HG03558 (cell line): ENCODE results near the gene TUBA8.
"Not testable (repeated sequence)": the region's sequence is repeated elsewhere in the genome, so short reads cannot be mapped to it uniquely, and the experiment has no call there.

Source experiments
- ATAC-seq: cut with Tn5 transposase; IDR thresholded peaks from one replicate; pipeline ENCODE4 v1.9.1; 2021; ENCODE audit warnings: moderate number of reproducible peaks; ENCODE audit not compliant: unreplicated experiment; ENCODE audit errors: extremely low read depth

TUBA8 gene

DNA sequence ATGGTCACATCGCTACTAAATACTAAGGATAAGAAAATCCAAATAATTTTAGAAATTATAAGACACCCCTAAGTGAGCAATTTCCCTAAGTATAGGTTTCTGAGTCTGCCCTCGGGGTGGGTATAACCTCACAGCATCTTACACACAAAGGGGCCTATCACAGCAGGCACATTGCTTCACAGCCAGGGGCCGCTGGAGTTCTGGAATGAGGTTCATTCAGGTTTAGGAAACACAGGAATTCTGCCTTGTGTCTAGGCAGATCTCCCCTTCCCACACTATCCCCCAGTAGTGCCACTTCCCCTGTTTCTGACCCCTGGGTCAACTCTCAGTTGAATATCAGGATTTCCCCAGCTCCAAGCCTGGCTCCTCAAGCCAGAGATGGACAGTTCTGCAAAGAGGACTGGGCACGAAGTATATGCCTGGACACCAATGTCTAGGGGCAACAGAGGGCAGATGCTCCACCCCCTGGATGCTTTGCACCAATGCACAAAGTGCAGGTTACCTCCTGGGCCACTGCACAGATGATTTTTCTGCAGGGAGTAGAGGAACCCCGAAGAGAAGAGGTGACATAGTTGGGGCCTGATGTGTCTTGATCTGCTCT is 11.4 kb downstream of the TUBA8 start:
- ATAC-seq = no peak

DNA sequence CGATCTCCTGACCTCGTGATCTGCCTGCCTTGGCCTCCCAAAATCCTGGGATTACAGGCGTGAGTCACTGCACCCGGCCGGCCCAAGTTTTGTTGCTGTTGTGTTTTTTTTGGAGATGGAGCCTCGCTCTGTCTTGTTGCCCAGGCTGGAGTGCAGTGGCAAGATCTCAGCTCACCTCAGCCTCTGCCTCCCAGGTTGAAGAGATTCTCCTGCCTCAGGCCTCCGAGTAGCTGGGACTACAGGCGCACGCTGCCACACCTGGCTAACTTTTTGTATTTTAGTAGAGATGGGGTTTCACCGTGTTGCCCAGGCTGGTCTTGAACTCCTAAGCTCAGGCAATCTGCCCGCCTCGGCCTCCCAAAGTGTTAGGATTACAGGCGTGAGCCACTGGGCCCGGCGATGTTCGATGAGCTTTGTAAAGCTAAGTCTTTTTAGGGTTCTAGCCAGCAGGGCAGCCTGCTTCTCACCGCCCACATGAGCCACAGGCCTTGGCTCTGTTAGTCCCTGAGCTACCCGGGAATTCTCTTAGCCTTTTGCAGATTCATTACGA is 12.9 kb downstream of the TUBA8 start:
- ATAC-seq = not testable (repeated sequence)

DNA sequence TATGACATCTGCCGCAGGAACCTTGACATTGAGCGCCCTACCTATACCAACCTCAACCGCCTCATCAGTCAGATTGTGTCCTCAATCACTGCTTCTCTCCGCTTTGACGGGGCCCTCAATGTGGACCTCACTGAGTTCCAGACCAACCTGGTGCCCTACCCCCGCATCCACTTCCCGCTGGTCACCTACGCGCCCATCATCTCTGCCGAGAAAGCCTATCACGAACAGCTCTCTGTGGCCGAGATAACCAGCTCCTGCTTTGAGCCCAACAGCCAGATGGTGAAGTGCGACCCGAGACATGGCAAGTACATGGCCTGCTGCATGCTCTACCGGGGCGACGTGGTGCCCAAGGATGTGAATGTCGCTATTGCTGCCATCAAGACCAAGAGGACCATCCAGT is 16.0 kb downstream of the TUBA8 start:
- no peak for ATAC-seq

DNA sequence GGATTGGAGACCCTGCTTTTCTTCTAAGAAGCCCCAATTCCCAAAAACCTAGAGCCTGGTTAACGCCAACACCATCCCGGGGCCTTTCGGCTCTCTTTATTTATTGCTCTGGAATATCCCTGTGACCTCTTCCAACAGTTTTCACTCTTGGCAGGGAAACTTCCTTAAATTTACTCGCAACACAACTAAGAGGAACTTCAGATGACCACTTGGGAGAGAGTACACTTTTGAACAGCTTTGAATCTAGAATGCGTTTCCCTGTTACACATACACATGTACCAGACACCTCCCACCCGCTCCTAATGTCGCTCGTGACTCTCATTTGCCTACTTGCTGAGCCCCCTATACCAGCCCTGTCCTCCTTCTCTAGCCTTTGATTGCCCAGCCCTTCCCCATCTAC is 19.4 kb downstream of the TUBA8 start:
- ATAC-seq = no peak

DNA sequence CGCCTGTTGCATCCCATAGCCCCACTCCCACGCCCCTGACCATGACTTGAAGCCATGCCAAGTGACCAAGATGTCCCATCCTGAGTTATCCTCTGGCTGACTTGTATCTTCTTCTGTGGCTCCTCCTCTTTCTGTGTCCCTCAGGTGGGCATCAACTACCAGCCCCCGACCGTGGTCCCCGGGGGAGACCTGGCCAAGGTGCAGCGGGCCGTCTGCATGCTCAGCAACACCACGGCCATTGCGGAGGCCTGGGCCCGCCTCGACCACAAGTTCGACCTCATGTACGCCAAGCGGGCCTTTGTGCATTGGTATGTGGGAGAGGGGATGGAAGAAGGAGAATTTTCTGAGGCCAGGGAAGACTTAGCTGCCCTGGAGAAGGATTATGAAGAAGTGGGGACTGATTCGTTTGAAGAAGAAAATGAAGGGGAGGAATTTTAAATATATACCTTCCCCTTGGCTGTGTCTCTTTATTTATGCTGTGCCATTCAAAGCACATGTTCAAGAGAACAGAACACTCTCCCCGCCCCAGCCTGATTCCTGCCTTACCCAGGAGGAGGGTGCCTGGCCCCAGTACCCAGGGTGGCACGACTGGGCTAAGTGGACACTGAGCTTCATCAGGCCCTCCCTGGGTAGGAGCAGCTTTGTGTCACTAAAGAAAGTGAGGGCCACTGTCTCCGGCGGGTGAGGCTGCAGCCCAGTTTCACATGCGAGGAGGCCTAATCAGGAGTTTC is 20.3 kb downstream of the TUBA8 start:
- ATAC-seq = no peak

DNA sequence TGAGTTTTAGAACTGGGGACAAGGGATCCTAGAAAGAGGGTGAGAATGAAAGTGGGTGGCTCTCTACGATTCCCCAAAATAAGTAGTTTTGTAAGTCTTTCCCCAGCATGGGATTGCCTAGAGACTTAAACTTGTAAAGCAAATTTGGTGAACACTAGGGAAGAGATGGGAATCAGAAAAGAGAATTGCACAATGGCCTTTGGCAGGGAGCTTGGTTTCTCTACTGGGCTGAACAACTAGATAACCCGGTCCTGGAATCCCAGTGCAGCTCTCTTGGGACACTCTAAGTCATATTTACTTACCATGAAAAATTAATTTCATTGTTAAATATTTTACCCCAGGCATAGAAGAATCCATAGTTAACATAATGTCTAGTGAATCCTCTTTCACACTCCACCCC is 22.8 kb downstream of the TUBA8 start:
- ATAC-seq = no peak

DNA sequence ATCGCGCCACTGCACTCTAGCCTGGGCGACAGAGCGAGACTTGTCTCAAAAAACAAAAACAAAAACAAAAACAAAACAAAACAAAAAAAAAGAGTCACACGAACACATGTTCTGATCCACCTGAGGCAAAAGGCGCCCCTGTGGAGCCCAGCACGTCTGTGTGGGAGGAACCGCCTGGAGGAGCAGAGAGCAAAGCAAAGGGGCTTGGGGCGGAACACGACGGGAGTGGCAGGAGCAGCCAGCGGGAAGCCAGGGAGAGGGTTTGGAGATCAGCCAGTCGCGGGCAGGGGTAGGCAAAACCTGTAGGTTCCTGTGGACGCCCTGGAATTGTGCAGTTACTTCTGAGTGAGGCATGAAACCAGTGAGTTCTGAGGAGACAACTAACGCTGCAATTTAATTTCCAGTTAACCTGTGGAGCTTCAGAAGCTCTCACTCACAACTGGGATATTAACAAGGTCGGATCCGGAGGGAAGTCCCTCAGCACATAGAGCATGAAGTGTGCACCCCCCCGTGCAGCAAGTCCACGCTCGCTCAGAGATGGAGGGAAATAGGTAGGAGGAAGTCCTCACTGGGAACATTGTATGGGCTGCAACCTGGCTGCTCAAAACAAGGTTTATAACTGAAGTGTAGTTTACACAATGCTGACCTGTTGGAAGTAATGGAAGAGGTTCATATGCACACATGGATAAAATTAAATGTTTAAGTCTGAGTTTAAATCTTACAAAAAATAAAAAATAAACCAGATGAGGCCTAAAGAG is 26.1 kb downstream of the TUBA8 start:
- ATAC-seq = no peak

DNA sequence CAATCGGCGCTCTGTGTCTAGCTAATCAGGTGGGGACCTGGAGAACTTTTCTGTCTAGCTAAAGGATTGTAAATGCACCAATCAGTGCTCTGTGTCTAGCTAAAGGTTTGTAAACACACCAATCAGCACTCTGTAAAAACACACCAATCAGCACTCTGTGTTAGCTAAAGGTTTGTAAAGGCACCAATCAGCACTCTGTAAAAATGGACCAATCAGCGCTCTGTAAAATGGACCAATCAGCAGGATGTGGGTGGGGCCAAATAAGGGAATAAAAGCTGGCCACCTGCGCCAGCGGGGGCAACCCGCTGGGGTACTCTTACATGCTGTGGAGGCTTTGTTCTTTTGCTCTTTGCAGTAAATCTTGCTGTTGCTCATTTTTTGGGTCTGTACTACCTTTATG is 30.4 kb downstream of the TUBA8 start:
- not testable (repeated sequence) for ATAC-seq

DNA sequence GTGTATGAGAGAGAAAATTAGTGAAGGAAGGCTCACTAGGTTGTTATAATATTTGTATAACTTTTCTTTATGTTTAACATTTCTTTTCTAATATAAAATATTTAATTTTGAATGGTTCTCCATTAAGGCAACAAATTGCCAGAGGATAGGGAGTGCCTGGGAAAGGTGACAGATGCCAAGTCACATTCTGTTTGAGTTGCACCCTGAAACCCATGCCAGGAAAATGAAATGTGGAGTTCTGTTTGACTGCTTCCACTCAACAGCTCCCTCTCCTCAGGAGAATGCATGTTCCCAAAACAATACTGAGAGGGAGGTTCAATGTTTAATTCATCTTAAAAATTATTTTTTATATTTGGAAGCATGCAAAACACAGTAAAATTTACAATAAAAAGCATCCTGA is 33.5 kb downstream of the TUBA8 start:
- ATAC-seq = no peak

DNA sequence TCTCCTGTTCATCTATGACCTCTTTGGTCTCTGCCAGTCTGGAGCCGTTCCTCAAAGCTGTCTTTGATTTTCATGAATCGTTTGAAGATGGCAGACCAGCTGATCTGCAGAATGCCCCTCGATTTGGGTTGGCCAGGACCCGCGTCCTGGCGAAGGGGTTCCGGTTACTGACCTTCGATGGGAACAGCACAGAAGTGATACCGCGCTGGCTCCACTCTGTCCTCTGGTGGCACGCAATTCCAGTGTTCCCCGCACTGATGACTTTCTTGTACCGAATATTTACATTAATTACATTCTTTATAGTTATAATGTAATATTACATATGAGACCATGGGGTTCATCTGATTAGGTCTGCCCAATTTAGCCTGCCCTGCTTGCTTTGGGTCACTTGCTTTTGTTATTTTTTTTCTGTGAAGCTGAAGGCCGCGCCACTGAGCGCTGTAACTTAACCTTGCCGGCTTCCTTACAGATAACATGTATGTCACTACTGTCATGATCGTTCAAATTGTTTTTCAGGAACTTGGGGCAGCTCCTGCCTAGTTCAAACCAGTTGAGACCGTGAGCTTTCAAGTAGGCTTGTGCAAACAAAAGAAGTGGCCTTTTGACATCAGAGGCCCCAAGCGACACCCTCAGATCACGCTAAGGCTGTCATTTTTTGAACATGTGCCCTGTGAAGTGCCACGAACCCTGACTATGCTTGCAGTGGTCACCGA is 35.2 kb downstream of the TUBA8 start:
- ATAC-seq = no peak

DNA sequence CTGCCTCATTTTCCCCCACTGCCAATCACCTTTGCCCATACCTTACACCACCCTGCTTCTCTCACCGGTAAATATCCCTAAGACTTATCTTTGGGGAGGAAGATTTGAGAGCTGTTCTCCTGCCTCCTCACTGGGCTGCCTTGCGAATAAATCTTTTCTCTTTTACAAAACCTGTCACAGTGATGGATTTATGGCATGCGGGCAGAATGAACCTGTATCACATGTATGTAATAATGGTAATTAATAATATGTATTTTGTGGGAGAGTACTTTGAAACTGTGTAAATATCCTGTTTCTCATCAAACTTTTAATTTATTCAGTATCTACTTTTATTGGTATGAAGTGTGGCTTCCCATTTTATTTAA is 35.8 kb downstream of the TUBA8 start:
- no peak for ATAC-seq

DNA sequence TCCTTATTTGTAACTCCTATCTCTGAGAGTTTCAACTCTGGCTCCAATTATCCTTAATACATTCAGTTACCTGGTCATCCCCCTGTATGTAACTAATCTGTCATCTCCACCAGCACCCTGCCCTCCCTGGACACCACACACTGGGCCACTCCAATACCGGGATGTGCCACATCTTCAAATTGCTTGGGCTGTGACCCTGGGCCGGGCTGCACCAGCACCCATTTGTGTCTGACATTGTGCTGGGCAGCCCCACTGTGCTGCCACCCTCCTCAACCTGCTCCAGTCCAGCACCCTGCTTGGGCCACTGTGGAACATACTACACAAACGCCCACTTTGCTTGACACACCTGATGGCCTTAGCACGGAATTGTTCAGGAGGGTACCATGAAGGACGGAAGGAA is 37.2 kb downstream of the TUBA8 start:
- no peak for ATAC-seq

DNA sequence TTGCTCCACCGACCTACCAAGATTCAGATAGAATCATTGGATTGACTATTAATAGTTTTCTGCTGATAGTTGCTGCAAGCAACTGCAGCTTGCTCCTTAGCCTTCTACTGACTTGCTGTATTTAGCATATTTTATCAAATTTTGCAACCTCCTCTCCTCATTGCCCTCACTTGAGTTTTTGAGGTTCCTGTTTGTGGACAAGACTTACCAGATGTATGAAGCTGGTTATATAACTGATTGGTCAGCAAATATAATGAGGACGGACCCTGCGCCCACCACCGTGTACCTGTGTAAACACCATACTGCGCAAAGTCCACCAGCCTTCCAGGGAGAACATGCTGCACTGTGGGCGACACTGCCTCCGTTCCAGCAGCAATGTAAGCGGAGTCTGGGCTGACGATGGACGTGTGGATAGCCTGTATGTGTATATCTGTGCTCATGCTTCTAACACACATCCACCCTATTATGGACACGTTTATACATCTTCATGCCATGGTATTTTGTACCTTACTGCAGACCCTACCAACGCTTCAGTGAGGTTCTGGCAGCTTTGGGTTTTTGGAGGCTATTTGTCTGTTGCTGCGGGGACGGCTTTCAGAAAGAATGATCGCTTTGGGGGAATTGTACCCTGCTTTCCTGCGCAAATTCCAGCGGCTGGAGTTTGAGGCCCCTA is 37.8 kb downstream of the TUBA8 start:
- no peak for ATAC-seq

DNA sequence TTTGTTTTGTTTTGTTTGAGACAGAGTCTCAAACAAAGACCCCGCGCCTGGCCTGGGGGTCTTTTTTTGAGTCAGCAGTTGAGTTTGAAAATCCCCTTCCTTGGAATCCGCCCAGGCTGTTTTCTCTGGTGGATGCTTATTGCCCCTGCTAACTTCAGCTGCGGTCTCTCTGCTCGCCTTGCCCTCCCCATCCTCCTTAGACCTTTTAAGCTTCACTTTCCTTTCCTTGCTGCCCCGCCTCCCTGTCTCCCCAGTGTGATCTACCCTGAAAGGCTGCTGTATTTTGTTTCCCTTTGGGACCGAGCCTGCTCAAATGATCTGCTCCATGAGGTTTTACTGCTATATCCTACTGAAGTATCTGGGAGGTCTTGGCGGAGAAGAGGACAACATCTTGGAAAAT is 41.9 kb downstream of the TUBA8 start:
- ATAC-seq = no peak

DNA sequence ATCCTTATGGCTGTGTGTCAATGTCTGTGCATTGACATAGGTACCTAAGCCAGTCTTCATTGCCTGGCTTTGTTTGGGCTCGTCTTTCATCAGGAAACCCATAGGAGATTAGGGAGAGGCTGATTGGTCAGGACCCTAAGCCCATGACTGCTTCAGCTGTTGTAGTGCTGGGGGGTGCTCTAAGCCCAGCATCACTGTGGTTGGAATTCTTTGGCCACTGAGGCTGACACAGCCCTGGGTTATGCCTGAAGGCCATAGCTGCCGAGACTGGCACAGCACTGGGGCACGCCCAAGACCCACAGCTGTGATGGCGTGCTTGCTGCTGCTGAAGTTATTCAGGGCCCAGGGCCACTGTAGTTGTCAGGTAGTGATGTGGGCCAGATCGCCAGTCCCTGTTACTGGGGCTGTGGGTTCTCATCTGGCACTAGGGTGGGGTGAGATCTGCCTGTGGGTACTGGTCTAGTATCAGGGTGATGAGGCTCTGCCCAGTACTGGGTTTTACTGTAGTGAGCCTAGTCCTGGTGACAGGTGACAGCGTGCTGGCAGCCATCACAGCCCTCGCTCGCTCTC is 44.3 kb downstream of the TUBA8 start:
- no peak for ATAC-seq

DNA sequence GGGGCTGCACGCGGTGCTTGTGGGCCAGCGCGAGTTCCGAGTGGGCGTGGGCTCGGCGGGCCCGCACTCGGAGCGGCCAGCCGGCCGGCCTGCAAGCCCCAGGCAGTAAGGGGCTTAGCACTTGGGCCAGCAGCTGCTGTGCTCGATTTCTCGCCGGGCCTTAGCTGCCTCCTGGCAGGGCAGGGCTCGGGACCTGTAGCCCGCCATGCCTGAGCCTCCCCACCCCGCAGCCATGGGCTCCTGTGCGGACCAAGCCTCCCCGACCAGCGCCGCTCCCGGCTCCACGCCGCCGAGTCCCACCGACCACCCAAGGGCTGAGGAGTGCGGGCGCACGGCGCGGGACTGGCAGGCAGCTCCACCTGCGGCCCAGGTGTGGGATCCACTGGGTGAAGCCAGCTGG is 44.9 kb downstream of the TUBA8 start:
- not testable (repeated sequence) for ATAC-seq

DNA sequence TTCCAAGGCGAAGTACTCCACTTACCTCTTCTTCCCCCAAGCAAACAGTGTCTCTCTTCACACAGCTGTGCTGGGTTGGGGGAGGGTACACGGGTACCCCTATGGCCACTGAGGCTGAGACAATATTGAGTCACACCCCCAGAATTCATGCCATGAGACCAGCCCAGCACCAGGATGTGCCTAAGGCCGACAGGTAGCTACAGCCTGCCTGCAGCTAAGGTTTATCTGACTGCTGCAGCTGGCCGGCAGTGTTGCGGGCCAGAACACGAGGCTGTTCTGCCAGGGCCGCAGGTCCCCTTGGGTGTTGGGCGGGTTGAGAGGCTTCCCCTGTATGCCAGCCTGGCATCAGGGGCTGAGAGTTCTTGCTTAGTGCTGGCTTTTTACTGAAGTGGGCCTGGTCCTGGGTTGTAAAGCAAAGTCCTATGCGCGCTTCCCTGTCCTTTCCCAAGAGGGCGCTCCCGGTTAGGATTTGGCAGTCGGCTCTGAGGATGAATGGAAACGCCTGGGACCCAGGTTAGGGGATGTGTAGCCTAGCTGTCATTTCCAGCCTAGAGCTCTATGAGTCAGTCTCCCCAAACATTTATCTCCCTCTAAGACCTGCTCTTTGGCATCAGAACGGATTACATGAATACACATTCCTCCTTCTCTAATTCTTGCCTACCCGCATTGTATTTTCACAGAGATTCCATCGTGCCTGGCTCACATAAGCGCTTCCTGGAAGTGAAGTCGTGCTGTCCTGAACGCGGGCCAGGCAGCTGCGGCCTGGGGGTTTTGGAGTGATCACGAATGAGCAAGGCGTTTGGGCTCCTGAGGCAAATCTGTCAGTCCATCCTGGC is 46.5 kb downstream of the TUBA8 start:
- no peak for ATAC-seq

DNA sequence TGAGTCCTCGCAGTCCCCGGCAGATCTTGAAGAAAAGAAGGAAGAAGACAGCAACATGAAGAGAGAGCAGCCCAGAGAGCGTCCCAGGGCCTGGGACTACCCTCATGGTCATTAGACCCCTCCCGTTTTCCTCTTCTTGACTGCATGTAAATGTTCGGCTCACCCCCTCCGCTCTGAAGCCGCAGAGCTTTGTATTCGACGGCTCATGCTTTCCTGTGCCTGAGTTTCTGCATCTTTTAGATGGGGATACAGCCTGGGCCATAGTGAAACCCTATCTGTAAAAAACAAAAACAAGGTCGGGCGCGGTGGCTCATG is 47.1 kb downstream of the TUBA8 start:
- ATAC-seq = no peak

DNA sequence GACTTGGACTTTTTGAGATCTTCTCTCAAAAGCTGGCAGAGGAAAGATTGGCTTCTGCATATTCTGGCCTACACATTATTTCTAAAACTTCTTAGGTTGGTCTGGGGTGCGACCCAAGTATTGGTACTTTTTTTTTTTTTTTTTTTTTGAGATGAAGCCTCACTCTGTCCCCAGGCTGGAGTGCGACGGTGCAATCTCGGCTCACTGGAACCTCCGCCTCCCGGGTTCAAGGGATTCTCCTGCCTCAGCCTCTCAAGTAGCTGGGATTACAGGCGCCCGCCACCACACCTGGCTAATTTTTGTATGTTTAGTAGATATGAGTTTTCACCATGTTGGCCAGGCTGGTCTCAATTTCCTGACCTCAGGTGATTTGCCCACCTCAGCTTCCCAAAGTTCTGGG is 50.0 kb downstream of the TUBA8 start:
- ATAC-seq = not testable (repeated sequence)
